Small intestine (tissue), 16 donors: ENCODE measurements around the gene FNBP1L. TPM values are rescaled to one million over a fixed set of nuclear protein-coding genes. Genes with fewer than 3 reads are reported as not detected.

Source experiments
- DNase-seq, 2 donors: peaks; one replicate each; pipeline versions ENCODE4 v3.0.0 to v3.0.0-alpha.2; 2013
- FAIRE-seq: peaks from 2 replicates; lab custom pipeline; 2012; peaks lifted over from hg19 to GRCh38; lab: Jason Lieb, UNC
- H3K27ac ChIP-seq, 3 donors: one replicate each; pipeline ENCODE4 v1.5.1; 2013; ENCODE audit warnings: low read length in 2 of 3, mild to moderate bottlenecking in 2 of 3, control low read depth in 1 of 3, inconsistent platforms in 1 of 3, low read depth in 1 of 3, moderate library complexity in 1 of 3
- H3K27me3 ChIP-seq, 3 donors: one replicate each; pipeline ENCODE4 v1.6.1; 2013; ENCODE audit warnings: low read length in 3 of 3, inconsistent platforms in 1 of 3; ENCODE audit not compliant: control insufficient read depth in 3 of 3, insufficient read depth in 3 of 3
- H3K36me3 ChIP-seq, 3 donors: one replicate each; pipeline ENCODE4 v1.6.1; 2013; ENCODE audit warnings: low read length in 3 of 3, inconsistent platforms in 1 of 3, low read depth in 1 of 3, mild to moderate bottlenecking in 1 of 3, moderate library complexity in 1 of 3; ENCODE audit not compliant: control insufficient read depth in 3 of 3, insufficient read depth in 2 of 3
- H3K4me1 ChIP-seq, 3 donors: one replicate each; pipeline ENCODE4 v1.6.1; 2013; ENCODE audit warnings: low read length in 2 of 3, inconsistent platforms in 1 of 3, low read depth in 1 of 3, mild to moderate bottlenecking in 1 of 3, moderate library complexity in 1 of 3; ENCODE audit not compliant: control insufficient read depth in 3 of 3, insufficient read depth in 2 of 3
- H3K4me3 ChIP-seq, 3 donors: one replicate each; pipeline ENCODE4 v1.5.1; 2013; ENCODE audit warnings: low read length in 3 of 3, control low read depth in 1 of 3, inconsistent platforms in 1 of 3, low read depth in 1 of 3, mild to moderate bottlenecking in 1 of 3, moderate library complexity in 1 of 3
- H3K9me3 ChIP-seq, 2 donors: one replicate each; pipeline ENCODE4 v1.6.1; 2013; ENCODE audit warnings: low read depth in 1 of 2, low read length in 1 of 2; ENCODE audit not compliant: control insufficient read depth in 2 of 2, insufficient read depth in 1 of 2
- WGBS, 3 donors: extraction: QIAGEN DNeasy Blood & Tissue Kit; methylation state at CpG; one replicate each; pipeline ENCODE4 v1.1.7; 2013; 5-methylcytosine and 5-hydroxymethylcytosine counted together
- long read RNA-seq, 10 donors: transcript quantifications; one replicate each; lab custom pipeline, GENCODE V29; 2026
- polyA plus RNA-seq, 4 donors: library from polyadenylated mRNA; stranded (reverse) in 3 of 4; unstranded in 1 of 4; fragments of 200-250 nt in 3 of 4; fragments of 120-200 nt in 1 of 4; gene quantifications; one replicate each; pipeline versions ENCODE4 v1.2.1 to v1.2.3, GENCODE V29; 2013
- donor health status: healthy with polysubstance abuse.
- donor health status: control.
- donor health status: control.
- donor health status: Bipolar disorder and iron deficiency.
- donor health status: healthy.

The FNBP1L gene
- 10 to 100 TPM; 19.7 to 68.0 (median 34.9) TPM for polyA plus RNA-seq
- long read RNA-seq, donor 1: 0 reads
- long read RNA-seq, donor 2, full-length matches to known transcripts: 3 of 9 reads
- long read RNA-seq, donor 2, partial matches to known transcripts: 6 of 9 reads
- long read RNA-seq, donor 2, other reads (novel, unspliced or antisense): 0 of 9 reads
- long read RNA-seq, donor 3, full-length matches to known transcripts: 2 of 41 reads
- long read RNA-seq, donor 3, partial matches to known transcripts: 39 of 41 reads
- long read RNA-seq, donor 3, other reads (novel, unspliced or antisense): 0 of 41 reads
- long read RNA-seq, donor 4: 0 reads
- long read RNA-seq, donor 5, full-length matches to known transcripts: 3 of 20 reads
- long read RNA-seq, donor 5, partial matches to known transcripts: 17 of 20 reads
- long read RNA-seq, donor 5, other reads (novel, unspliced or antisense): 0 of 20 reads
- long read RNA-seq, donor 6, full-length matches to known transcripts: 11 of 33 reads
- long read RNA-seq, donor 6, partial matches to known transcripts: 22 of 33 reads
- long read RNA-seq, donor 6, other reads (novel, unspliced or antisense): 0 of 33 reads
- long read RNA-seq, donor 7: 0 reads
- long read RNA-seq, donor 8, partial matches to known transcripts: 0 of 2 reads
- long read RNA-seq, donor 8, other reads (novel, unspliced or antisense): 0 of 2 reads
- long read RNA-seq, donor 9, full-length matches to known transcripts: 3 of 3 reads
- long read RNA-seq, donor 9, partial matches to known transcripts: 0 of 3 reads
- long read RNA-seq, donor 9, other reads (novel, unspliced or antisense): 0 of 3 reads
- long read RNA-seq, donor 10, full-length matches to known transcripts: 12 of 67 reads
- long read RNA-seq, donor 10, partial matches to known transcripts: 55 of 67 reads
- long read RNA-seq, donor 10, other reads (novel, unspliced or antisense): 0 of 67 reads

GRCh38 chr1:93447481-93448291 lies at the start of gene FNBP1L:
Gene FNBP1L, plus strand, starts transcription at chr1:93448118. Its CDS starts 164 bp downstream, at chr1:93448282.
- no peaks in the 10 kb centered on the region for H3K27me3 ChIP-seq
- FAIRE-seq (no peak), DNase-seq (peak; percentile 75 to 92)
- H3K9me3 ChIP-seq: no peaks in the 10 kb centered on the region
- peaks cover 0 to 6% (median 2%) of the 10 kb centered on the region in 3 donors for H3K4me1 ChIP-seq
- peak within 1 kb of the TSS; percentile 96 to 98 (median 98) for H3K27ac ChIP-seq
- 0 to 1% (median 1%) methylated on average over 33 to 52 of the region's 52 CpGs for WGBS, 3 donors
- peak within 1 kb of the TSS; percentile 89 to 91 (median 90) for H3K4me3 ChIP-seq
- H3K36me3 ChIP-seq: peaks cover 0 to 3% (median 0%) of the 10 kb centered on the region in 3 donors

DNA sequence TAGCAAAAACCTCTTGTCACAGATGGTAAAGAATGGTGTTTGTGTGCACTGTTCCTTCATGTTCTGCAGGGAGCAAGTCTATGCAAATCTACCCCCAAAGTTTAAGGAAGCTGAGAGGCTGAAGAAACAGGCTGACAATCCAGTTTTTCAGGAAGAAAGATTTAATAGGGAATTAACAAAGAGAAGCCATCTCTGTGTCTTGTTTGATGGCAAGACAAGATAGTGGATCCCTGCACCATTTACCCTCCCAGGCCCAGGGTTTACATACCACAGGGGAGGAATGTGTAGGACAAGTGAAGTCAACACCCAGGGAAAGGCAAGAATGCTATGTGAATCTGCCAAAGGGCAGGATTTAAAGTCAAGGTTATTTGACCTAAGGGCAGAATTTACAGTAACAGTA lies 48.1 kb upstream of the FNBP1L start:
- FAIRE-seq (no peak), DNase-seq (no peak)
- Histone ChIP-seq H3K9me3 (no peaks in the 10 kb centered on the region), H3K4me1 (no peaks in the 10 kb centered on the region), H3K27me3 (no peaks in the 10 kb centered on the region), H3K36me3 (no peaks in the 10 kb centered on the region), H3K27ac (no peak overlapping the region), H3K4me3 (no peak overlapping the region)

DNA sequence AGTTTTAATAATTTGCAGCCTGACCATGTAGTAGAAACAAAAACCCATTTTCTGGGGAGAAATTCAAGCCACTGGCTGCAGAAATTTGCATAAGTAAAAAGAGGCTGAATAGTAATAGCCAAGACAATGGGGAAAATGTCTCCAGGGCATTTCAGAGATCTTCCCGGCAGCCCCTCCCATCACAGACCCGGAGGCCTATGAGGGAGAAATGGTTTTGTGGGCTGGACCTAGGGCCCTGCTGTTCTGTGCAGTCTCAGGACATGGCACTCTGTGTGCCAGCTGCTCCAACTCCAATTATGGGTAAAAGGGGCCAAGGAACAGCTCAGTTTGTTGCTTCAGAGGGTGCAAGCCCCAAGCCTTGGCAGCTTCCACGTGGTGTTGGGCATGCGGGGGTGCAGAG lies 39.7 kb upstream of the FNBP1L start:
- Histone ChIP-seq H3K27ac (no peak overlapping the region), H3K9me3 (peaks cover 0 to 19% of the 10 kb centered on the region in 2 donors), H3K4me3 (no peak overlapping the region), H3K4me1 (no peaks in the 10 kb centered on the region), H3K36me3 (no peaks in the 10 kb centered on the region), H3K27me3 (no peaks in the 10 kb centered on the region)
- WGBS, 3 donors: 89 to 91% (median 90%) methylated on average over 4 of the region's 4 CpGs
- DNase-seq (no peak), FAIRE-seq (no peak)

DNA sequence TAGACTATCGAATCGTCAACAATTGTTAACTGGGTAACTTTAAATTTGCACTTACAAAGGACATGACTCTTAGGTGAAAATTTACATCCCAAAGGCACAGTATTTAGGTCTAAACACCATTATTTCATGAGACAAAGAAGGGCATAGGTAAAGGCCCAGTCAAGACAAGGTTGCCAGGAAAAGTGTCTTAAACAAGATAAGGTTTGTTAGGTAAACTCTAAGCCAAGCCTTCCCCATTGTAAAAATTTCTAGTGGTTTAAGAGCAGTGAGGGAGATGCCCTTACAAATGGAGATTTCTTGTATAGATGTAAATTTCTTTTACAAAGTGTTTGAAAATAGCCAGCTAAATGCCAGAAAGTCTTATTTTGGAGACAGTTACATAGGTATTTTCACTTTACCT lies 36.9 kb upstream of the FNBP1L start:
- H3K4me1 ChIP-seq: no peaks in the 10 kb centered on the region
- DNase-seq (no peak), FAIRE-seq (no peak)
- H3K27ac ChIP-seq: no peak overlapping the region
- no peaks in the 10 kb centered on the region for H3K27me3 ChIP-seq
- no peaks in the 10 kb centered on the region for H3K36me3 ChIP-seq
- H3K9me3 ChIP-seq: peaks cover 0 to 19% of the 10 kb centered on the region in 2 donors
- 70 to 86% (median 84%) methylated on average over 2 of the region's 2 CpGs for WGBS, 3 donors
- no peak overlapping the region for H3K4me3 ChIP-seq

DNA sequence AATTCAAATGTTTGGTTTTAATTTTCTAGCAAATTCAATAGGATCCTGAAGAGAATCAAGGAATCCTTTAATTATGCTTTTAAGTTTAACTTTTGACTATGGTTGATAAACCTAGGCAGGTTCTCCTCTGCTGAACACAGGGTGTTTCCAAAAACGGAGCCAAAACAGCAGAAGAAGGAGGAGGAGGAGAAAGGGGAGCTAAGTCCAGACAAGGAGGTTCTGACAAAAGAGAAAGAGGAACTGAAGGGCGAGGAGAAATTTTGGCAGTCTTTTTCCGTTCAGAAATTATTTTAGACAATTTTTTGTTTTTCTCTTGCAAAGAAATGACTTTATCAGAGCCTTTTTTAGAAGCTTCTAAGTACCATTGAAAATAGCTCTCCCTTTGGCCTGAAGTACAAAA lies 33.2 kb upstream of the FNBP1L start:
- no peak for FAIRE-seq
- WGBS, 3 donors: 43 to 71% (median 60%) methylated on average over 3 of the region's 3 CpGs
- Histone ChIP-seq H3K27me3 (no peaks in the 10 kb centered on the region), H3K27ac (no peak overlapping the region), H3K4me3 (no peak overlapping the region), H3K4me1 (no peaks in the 10 kb centered on the region), H3K36me3 (no peaks in the 10 kb centered on the region), H3K9me3 (no peaks in the 10 kb centered on the region)
- no peak for DNase-seq

DNA sequence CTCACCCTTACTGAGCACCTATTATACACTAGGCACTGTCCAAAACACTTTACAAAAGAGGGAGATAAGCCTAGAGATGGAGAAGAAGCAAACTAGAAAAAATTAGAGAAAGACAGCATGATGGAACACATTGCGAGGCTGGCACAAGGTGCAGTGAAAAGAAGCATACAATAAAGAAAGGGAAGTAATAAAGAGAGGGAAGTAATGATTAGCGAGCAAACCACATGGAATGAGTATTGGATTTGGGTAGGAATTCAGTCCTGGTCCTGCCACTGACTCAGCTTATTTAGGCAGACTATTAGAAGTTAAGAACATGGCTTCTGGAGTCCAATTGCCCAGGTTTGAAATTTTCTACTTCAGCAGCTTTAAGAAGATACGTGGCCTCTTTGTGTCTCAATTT lies 32.6 kb upstream of the FNBP1L start:
- WGBS, 3 donors: 87 to 92% (median 89%) methylated on average over 3 of the region's 3 CpGs
- H3K9me3 ChIP-seq: no peaks in the 10 kb centered on the region
- H3K27me3 ChIP-seq: no peaks in the 10 kb centered on the region
- H3K27ac ChIP-seq: no peak overlapping the region
- H3K36me3 ChIP-seq: no peaks in the 10 kb centered on the region
- FAIRE-seq (no peak), DNase-seq (no peak)
- no peak overlapping the region for H3K4me3 ChIP-seq
- H3K4me1 ChIP-seq: no peaks in the 10 kb centered on the region

DNA sequence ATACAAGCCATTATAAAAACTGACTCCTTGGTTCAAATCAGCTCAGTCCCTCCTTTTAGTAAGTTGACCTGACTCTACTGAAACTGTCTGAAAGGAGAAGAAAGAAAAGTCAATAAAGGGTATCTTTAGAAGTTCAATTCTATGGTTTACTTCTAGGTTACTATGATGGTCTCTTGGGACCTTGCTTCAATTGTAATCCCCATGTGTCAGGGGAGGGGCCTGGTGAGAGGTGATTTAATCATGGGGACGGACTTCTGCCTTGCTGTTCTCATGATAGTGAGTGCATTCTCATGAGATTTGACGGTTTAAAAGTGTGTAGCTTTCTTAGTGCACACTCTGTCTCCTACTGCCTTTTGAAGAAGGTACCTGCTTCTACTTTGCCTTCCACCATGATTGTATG lies 31.7 kb upstream of the FNBP1L start:
- H3K4me3 ChIP-seq: no peak overlapping the region
- FAIRE-seq (no peak), DNase-seq (no peak)
- no peaks in the 10 kb centered on the region for H3K27me3 ChIP-seq
- no peaks in the 10 kb centered on the region for H3K36me3 ChIP-seq
- no peaks in the 10 kb centered on the region for H3K4me1 ChIP-seq
- no peak overlapping the region for H3K27ac ChIP-seq
- H3K9me3 ChIP-seq: no peaks in the 10 kb centered on the region
- 90 to 92% (median 91%) methylated on average over 2 of the region's 2 CpGs for WGBS, 3 donors

DNA sequence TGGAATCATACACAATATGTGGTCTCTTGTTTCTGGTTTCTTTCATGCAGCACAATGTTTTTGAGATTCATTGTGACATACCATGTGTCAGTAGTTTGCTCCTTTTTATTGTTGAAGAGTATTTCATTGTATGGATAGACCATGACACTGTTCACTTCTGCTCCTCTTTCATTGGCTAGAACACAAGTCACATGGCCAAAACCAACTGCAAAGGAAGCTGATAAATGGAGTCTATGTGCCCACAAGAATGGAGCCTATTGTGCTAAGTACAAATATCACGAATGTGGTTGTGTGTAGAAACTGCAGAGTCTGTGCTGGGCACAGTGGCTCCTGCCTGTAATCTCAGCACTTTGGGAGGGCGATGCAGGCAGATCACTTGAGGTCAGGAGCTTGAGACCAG lies 28.6 kb upstream of the FNBP1L start:
- Histone ChIP-seq H3K4me3 (no peak overlapping the region), H3K9me3 (no peaks in the 10 kb centered on the region), H3K4me1 (no peaks in the 10 kb centered on the region), H3K36me3 (no peaks in the 10 kb centered on the region), H3K27ac (no peak overlapping the region), H3K27me3 (no peaks in the 10 kb centered on the region)
- WGBS, 3 donors: 78 to 92% (median 82%) methylated on average over 2 of the region's 2 CpGs
- FAIRE-seq: no peak
- no peak for DNase-seq
